PC-9 (cell line): ENCODE measurements around the gene BLOC1S4. TPM values are rescaled to one million over a fixed set of nuclear protein-coding genes. Genes with fewer than 3 reads are reported as not detected.

Experiments used
- BruUV-seq: library from RNA; stranded (reverse); fragments of 400-500 nt; replicated peaks from 2 replicates; lab custom pipeline; 2021; lab: Mats Ljungman, UMichigan
- CTCF ChIA-PET: fragments of 300-600 bp; sonication (Branson Sonifier 250); formaldehyde crosslinking; loops from one replicate; lab custom pipeline; 2022; ENCODE audit warnings: antibody characterized with exemption; lab: Charles Lee
- POLR2A ChIA-PET: fragments of 300-600 bp; sonication (Branson Sonifier 250); formaldehyde crosslinking; loops from one replicate; lab custom pipeline; 2022; ENCODE audit warnings: antibody characterized with exemption; ENCODE audit not compliant: unreplicated experiment; lab: Charles Lee
- DNase-seq, 2 experiments: peaks; one replicate each; pipeline versions ENCODE4 v3.0.0 to v3.0.0-alpha.2; 2015 to 2022; ENCODE audit warnings: mixed read lengths in 1 of 2
- H2AFZ ChIP-seq: fragments of 200-600 bp; sonication (generic); 2 replicates; pipeline ENCODE4 v1.8.1; 2017; ENCODE audit warnings: antibody characterized with exemption
- H3F3A ChIP-seq: fragments of 200-600 bp; sonication (generic); 2 replicates; pipeline ENCODE4 v1.8.1; 2017; ENCODE audit warnings: antibody characterized with exemption, mild to moderate bottlenecking, low read depth; ENCODE audit not compliant: insufficient read depth
- H3K27ac ChIP-seq: fragments of 200-600 bp; sonication (generic); 2 replicates; pipeline ENCODE4 v1.6.1; 2016; ENCODE audit warnings: mixed run types
- H3K27me3 ChIP-seq: fragments of 200-600 bp; sonication (generic); 2 replicates; pipeline ENCODE4 v1.6.1; 2016; ENCODE audit warnings: low read depth, mixed run types; ENCODE audit not compliant: insufficient read depth
- H3K36me3 ChIP-seq: fragments of 200-600 bp; sonication (generic); 2 replicates; pipeline ENCODE4 v1.6.1; 2016; ENCODE audit warnings: low read depth, mixed run types
- H3K4me1 ChIP-seq: fragments of 200-600 bp; sonication (generic); replicated peaks from 2 replicates; pipeline ENCODE4 v1.6.1; 2016; ENCODE audit warnings: mixed run types; ENCODE audit not compliant: insufficient read depth
- H3K4me2 ChIP-seq: fragments of 200-600 bp; sonication (generic); 2 replicates; pipeline ENCODE4 v1.6.1; 2017; ENCODE audit warnings: mixed run types
- H3K4me3 ChIP-seq: fragments of 200-600 bp; sonication (generic); 2 replicates; pipeline ENCODE4 v1.6.1; 2016; ENCODE audit warnings: mixed run types
- H3K79me2 ChIP-seq: fragments of 200-600 bp; sonication (generic); 2 replicates; pipeline ENCODE4 v1.6.1; 2017; ENCODE audit warnings: low read depth, mixed run types
- H3K9me2 ChIP-seq: fragments of 200-600 bp; sonication (generic); 2 replicates; pipeline ENCODE4 v1.8.1; 2017; ENCODE audit warnings: mild to moderate bottlenecking; ENCODE audit not compliant: insufficient read depth
- H3K9me3 ChIP-seq: fragments of 200-600 bp; sonication (generic); 2 replicates; pipeline ENCODE4 v1.8.1; 2016; ENCODE audit warnings: low read depth; ENCODE audit not compliant: insufficient read depth
- H4K20me1 ChIP-seq: fragments of 200-600 bp; sonication (generic); 2 replicates; pipeline ENCODE4 v1.8.1; 2017; ENCODE audit not compliant: insufficient read depth
- EZH2 ChIP-seq: fragments of 200-600 bp; sonication (generic); IDR thresholded peaks from 2 replicates; pipeline ENCODE4 v1.8.0; 2017; ENCODE audit warnings: antibody characterized with exemption, low read depth
- intact Hi-C: fragments of 100-400 bp; cut with micrococcal nuclease; formaldehyde crosslinking; loops from one replicate; pipeline ENCODE4 v1.10.0; 2022; ENCODE audit not compliant: unreplicated experiment
- total RNA-seq: library from RNA; stranded (reverse); gene quantifications from 2 replicates; pipeline ENCODE4 v1.2.3, GENCODE V29; 2021
- TF ChIP-seq, protein P1 (sequence below): fragments of 200-600 bp; sonication (generic); conservative IDR thresholded peaks from 2 replicates; pipeline ENCODE4 v1.6.1; 2017; ENCODE audit warnings: mixed run types, antibody characterized with exemption, mild to moderate bottlenecking, moderate library complexity

The BLOC1S4 gene
- total RNA-seq, 1 experiment from 2014 or later = 11.7 TPM

- H2AFZ ChIP-seq = no peak overlapping the region
- TF ChIP-seq, protein P1, sequence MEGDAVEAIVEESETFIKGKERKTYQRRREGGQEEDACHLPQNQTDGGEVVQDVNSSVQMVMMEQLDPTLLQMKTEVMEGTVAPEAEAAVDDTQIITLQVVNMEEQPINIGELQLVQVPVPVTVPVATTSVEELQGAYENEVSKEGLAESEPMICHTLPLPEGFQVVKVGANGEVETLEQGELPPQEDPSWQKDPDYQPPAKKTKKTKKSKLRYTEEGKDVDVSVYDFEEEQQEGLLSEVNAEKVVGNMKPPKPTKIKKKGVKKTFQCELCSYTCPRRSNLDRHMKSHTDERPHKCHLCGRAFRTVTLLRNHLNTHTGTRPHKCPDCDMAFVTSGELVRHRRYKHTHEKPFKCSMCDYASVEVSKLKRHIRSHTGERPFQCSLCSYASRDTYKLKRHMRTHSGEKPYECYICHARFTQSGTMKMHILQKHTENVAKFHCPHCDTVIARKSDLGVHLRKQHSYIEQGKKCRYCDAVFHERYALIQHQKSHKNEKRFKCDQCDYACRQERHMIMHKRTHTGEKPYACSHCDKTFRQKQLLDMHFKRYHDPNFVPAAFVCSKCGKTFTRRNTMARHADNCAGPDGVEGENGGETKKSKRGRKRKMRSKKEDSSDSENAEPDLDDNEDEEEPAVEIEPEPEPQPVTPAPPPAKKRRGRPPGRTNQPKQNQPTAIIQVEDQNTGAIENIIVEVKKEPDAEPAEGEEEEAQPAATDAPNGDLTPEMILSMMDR = no peak
- TF ChIP-seq EZH2 = no peak
- no peaks in the 10 kb centered on the region for H4K20me1 ChIP-seq
- ChIA-PET CTCF (no interaction called here), POLR2A (no interaction called here)
- H3K4me3 ChIP-seq = no peak overlapping the region
- no peaks in the 10 kb centered on the region for H3K27me3 ChIP-seq
- BruUV-seq = no TSS peak
- H3F3A ChIP-seq = no peaks in the 10 kb centered on the region
- no peak overlapping the region for H3K4me2 ChIP-seq
- no peaks in the 10 kb centered on the region for H3K4me1 ChIP-seq
- H3K9me3 ChIP-seq = no peaks in the 10 kb centered on the region
- H3K27ac ChIP-seq = no peak overlapping the region
- H3K79me2 ChIP-seq = no peaks in the 10 kb centered on the region
- intact Hi-C loops = no loop called here
- DNase-seq = no peak
- H3K9me2 ChIP-seq = no peaks in the 10 kb centered on the region
- H3K36me3 ChIP-seq = no peaks in the 10 kb centered on the region
These were observed 24.4 kb downstream of the BLOC1S4 start for GRCh38 chr4:6740347-6740746.

DNA sequence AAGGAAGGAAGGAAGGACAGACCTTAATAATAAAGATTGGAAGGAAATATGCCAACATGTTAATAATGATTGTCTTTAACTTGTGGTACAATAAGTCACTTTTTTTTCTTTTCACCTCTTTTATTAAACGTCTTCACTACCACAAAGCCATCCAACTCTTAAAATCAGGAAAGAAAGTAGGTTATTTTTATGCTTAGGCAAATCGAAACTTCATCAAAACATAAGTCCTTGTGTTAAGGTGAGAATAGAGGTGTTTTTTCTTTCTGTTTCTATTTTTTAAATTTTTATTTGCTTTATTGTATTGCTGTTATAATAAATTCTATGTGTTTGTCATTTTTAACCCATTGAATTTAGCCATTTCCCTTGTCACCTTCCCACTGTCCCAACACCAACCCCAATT lies 26.5 kb downstream of the BLOC1S4 start:
- ChIA-PET CTCF (no interaction called here), POLR2A (no interaction called here)
- Histone ChIP-seq H3K27me3 (no peaks in the 10 kb centered on the region), H3F3A (no peaks in the 10 kb centered on the region), H3K9me3 (no peaks in the 10 kb centered on the region), H3K9me2 (no peaks in the 10 kb centered on the region), H3K27ac (no peak overlapping the region), H2AFZ (no peak overlapping the region), H4K20me1 (no peaks in the 10 kb centered on the region), H3K79me2 (no peaks in the 10 kb centered on the region), H3K36me3 (no peaks in the 10 kb centered on the region), H3K4me1 (peaks cover 10% of the 10 kb centered on the region), H3K4me2 (no peak overlapping the region), H3K4me3 (no peak overlapping the region)
- no TSS peak for BruUV-seq
- intact Hi-C loops = no loop called here
- TF ChIP-seq, protein P1 = no peak
- TF ChIP-seq EZH2 = no peak
- no peak for DNase-seq

DNA sequence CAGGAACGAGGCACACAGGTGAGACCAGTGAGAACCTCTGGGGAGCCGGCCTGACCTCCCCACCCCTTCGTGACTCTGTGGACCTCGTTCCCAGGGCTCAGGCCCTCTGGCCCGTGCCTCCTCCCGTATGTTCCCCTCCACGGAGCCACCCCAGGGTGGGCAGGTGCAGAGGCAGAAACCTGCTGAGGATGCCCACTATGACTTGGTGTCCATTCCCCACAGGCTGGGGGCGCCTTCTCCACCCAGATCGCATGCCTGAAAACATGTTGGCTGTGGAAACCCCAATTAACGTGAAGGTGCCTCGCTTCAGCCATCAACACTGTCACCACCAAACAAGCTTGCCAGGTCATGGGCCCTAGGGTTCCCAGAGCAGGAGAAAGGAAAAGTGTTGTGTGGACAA lies 27.0 kb downstream of the BLOC1S4 start:
- H2AFZ ChIP-seq = no peak overlapping the region
- CTCF ChIA-PET = no interaction called here
- H3K4me2 ChIP-seq = no peak overlapping the region
- H3F3A ChIP-seq = no peaks in the 10 kb centered on the region
- no peak for TF ChIP-seq EZH2
- TF ChIP-seq, protein P1 = no peak
- POLR2A ChIA-PET = no interaction called here
- no peaks in the 10 kb centered on the region for H3K9me2 ChIP-seq
- no peak overlapping the region for H3K4me3 ChIP-seq
- no peaks in the 10 kb centered on the region for H3K9me3 ChIP-seq
- H3K36me3 ChIP-seq = no peaks in the 10 kb centered on the region
- H3K27me3 ChIP-seq = no peaks in the 10 kb centered on the region
- intact Hi-C loops = no loop called here
- H3K27ac ChIP-seq = no peak overlapping the region
- no peaks in the 10 kb centered on the region for H3K79me2 ChIP-seq
- no TSS peak for BruUV-seq
- no peak for DNase-seq
- no peaks in the 10 kb centered on the region for H4K20me1 ChIP-seq
- H3K4me1 ChIP-seq = peaks cover 14% of the 10 kb centered on the region
